ENCODE results near the gene ULK4.
"Not testable (repeated sequence)": the region's sequence is repeated elsewhere in the genome, so short reads cannot be mapped to it uniquely, and the experiment has no call there.

The ULK4 gene

DNA sequence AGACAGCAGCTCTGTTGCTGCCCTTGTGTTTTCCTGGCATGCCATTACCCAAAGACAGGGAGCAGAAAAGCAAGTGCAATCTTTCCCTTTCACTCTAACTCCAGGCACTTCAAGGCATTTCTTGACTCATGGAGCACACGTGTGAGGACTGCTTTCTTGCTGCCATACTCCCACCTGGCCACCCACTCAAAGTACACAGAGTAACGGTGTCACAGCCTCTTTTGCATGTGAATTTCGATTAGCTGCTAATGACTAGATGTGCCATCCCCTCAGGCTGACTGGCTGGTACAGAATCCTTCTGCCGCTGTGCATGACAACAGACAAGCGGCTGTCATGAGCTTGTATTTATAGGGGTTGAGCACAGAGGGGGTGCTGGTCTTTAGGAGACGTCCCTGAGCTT is 382.0 kb downstream of the ULK4 start:
- no peak for DNase-seq (ENCODE audit: low read depth)

DNA sequence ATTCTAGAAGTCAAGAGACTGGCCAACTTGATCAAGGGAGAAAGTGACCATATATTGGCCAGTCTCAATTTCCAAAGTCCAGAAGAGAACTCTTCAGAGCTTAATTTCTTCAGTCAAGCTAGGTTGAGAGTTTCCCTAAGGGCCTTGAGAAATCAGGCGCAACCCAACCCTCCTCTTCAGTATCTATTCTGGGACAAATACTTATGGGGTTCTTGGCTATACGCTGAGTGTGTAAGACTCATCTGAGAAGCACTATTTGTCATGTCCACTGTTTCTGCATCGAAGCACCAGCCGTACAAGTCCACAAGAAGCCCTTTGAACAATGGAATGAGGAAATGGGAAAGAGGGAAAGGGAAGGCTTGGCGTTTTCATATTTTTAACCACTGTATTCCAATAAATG is 383.1 kb downstream of the ULK4 start:
- no peak for DNase-seq (ENCODE audit: low read depth)

- no peak for DNase-seq (ENCODE audit: low read depth)
Measured at GRCh38 chr3:41575724-41576123, 386.2 kb downstream of the ULK4 start.

DNA sequence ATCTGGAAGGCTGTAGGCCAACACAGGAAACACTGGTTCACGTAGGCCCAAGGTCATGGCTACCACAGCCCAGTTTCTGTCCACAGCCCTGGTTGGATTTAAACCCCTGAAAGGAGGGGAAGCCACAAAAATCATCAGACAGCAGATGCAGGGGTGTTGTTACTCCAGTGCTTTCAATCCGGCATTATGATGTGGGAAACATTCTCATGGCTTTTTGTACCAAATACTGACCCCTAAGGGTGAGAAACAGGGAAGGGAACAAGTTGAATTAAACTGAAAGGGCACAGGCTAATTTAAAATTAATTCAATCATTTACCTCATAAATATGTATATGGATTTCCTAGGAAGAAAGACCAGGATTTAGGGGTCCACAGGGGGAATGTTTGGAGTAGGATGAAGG is 387.0 kb downstream of the ULK4 start:
- DNase-seq (ENCODE audit: low read depth) = no peak

DNA sequence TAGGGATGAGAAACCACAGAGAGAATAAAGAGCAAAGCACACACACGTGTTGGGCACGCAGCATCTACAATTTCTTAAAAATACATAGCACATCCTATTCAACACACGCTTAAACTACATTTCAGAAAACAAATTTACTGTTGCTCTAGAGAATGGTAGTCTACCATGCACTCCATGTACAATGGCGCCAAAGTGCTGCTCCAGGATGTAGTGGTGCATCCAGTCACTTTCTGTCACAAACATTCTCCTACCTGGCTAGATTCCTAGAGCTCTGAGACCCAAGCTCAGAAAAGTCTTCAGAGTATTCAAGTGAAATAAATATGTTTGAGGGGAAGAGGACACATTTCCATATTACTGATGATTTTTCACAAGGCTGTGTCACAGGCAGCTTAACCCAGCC is 388.3 kb downstream of the ULK4 start:
- DNase-seq (ENCODE audit: low read depth) = no peak

GRCh38 chr3:41572092-41572491 is 389.8 kb downstream of the ULK4 start:
- DNase-seq (ENCODE audit: low read depth) = no peak

- DNase-seq (ENCODE audit: low read depth) = no peak
Measured at GRCh38 chr3:41569632-41570305, 392.1 kb downstream of the ULK4 start.

GRCh38 chr3:41565948-41566514 is 395.9 kb downstream of the ULK4 start:
- DNase-seq (ENCODE audit: low read depth) = no peak

GRCh38 chr3:41565003-41565402 is 396.9 kb downstream of the ULK4 start:
- no peak for DNase-seq (ENCODE audit: low read depth)

DNA sequence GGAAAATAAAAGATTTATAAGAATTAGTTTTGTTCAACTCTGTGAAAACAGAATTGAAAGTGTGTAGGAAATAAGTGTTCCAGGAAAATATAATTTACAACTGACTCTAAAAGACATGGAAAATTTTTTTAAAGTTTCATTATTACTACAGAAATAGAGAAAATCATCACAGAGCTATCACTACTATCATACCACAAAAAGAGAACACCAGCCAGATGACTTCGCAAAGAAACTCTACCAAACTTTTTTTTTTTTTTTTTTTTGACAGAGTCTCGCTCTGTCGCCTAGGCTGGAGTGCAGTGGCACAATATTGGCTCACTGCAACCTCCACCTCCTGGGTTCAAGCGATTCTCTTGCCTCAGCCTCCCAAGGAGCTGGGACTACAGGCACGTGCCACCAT is 405.7 kb downstream of the ULK4 start:
- DNase-seq (ENCODE audit: low read depth) = not testable (repeated sequence)

- DNase-seq (ENCODE audit: low read depth) = no peak
Measured at GRCh38 chr3:41532976-41533375, 428.9 kb downstream of the ULK4 start.

- no peak for DNase-seq (ENCODE audit: low read depth)
Measured at GRCh38 chr3:41526995-41527573, 434.8 kb downstream of the ULK4 start.

GRCh38 chr3:41525303-41526064 is 436.4 kb downstream of the ULK4 start:
- no peak for DNase-seq (ENCODE audit: low read depth)

DNA sequence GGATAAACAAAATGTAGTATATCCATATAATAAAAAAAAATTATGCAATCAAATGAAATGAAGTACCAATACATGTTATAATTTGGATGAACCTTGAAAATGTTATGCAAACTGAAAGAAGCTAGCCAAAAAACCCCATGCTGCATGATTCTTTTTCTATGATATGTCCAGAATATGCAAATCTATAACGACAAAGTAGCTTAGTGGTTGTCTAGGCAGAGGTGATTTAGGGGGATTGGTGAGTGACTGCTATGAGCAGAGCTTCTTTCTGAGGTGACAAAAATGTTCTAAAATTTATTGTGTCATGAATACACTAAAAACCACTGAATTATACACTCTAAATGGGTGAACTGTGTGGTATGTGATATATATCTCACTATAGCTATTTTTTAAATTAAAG is 438.0 kb downstream of the ULK4 start:
- no peak for DNase-seq (ENCODE audit: low read depth)

- no peak for DNase-seq (ENCODE audit: low read depth)
Measured at GRCh38 chr3:41522612-41523011, 439.3 kb downstream of the ULK4 start.

DNA sequence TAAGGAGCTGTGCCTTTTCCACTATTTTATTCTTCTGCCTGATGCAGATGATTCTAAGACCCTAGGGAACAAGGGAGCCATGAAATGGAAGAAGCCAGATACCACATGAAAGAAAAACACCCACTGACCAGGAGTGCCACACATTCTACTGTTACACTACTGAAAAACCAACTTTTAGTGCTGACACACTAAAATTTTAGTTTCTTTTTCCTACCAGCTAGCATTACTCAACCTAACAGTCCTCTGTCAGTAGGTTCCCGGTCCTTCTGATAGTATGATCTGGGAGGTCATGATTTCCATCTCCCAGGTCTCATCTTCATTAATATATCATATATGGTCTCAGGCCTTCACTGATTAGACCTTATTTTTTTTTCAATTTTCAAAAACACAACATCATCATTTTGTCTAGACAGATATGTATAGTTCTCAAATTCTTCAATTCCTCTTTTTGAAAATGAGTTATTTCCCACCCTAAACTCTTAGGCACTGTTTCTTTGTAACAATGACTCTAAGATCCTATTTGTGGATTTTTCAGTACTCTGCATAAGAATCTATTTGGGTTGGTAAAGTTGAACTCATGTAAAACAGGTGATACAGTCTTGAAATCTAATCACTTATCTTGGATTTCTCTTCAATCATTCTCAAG is 440.8 kb downstream of the ULK4 start:
- DNase-seq (ENCODE audit: low read depth) = no peak

- DNase-seq (ENCODE audit: low read depth) = no peak
Measured at GRCh38 chr3:41519746-41520145, 442.2 kb downstream of the ULK4 start.

GRCh38 chr3:41518626-41519025 is 443.3 kb downstream of the ULK4 start:
- DNase-seq (ENCODE audit: low read depth) = no peak

DNA sequence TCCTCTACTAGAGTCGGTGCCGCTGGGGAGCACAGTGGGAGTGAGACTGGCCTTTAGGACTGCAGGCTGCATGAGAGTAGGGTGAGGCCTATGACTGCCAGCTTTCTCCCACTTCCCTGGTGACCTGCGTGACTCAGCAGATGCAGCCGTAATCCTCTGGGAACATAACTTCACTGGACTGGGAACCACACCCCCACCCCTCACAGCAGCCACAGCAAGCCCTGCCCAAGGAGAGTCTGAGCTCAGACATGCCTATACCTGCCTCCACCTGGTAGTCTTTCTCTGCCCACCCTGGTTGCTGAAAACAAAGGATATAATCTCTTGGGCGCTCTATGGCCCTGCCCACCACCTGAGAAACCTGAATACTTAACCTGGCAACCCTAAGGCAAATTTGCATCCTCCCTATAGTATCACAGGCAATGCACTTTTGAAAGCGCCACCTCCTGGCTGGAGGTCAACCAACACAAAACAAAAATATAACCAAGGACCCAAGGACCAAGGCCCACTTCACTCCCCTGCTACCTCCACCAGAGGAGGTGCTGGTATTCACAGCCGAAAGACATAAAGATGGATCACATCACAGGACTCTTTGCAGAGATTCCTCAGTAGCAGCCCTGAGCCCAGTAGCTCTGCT is 453.7 kb downstream of the ULK4 start:
- DNase-seq (ENCODE audit: low read depth) = peak; percentile 2

DNA sequence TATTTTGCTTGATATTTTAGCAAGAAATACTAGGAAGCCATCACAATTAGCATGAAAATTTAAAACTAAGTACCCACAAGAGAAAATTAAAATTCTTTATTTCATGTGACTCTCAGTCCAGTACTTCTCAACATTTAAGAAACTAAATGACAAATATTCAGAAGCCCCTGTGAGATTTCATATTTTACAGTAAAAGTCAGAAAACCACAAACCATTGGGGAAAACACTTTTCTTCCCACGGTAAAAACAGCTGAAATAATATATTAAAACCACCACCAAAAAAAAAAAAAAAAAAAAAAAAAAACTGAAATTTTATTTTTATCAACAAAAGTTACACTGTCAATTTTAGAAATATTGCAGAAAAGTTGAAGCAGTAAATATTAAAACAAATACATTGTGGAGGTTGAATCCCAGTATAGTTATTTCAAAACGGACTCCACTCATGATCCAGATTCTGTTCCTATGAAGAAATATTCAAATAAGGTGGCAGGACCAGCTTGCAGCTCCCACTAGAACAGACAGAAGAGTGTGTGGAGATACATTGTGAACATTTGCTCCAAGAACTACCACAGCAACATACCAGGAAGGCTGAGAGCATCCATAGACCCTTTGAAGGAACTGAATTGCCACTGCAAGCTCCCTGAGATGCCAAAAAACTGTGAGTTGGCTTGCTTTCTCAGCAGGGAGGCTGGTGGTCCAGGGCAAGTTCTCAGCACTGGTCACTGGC is 454.4 kb downstream of the ULK4 start:
- no peak for DNase-seq (ENCODE audit: low read depth)

GRCh38 chr3:41503998-41504623 is 457.8 kb downstream of the ULK4 start:
- DNase-seq (ENCODE audit: low read depth) = no peak
